HepG2 (cell line): ENCODE data around the gene EXOC3L4. TPM values are rescaled to one million over a fixed set of nuclear protein-coding genes. Genes with fewer than 3 reads are reported as not detected.

Experiments used
- ATAC-seq: fragments of 200-7000 bp; cut with Tn5 transposase; 3 replicates; pipeline ENCODE4 v1.9.1; 2020; ENCODE audit warnings: mild to moderate bottlenecking, moderate library complexity
- BruUV-seq: library from RNA; stranded (reverse); fragments of 400-500 nt; replicated peaks from 2 replicates; lab custom pipeline; 2021; lab: Mats Ljungman, UMichigan
- CTCF ChIA-PET: fragments of 300-600 bp; formaldehyde crosslinking; extraction: SDS; loops from one replicate; lab custom pipeline; 2021; ENCODE audit warnings: low total read pairs, inconsistent platforms, low intra/inter-chr PET ratio; lab: Yijun Ruan, JAX
- POLR2A ChIA-PET: fragments of 350-600 bp; sonication (Branson Sonifier 250); formaldehyde crosslinking; loops from one replicate; lab custom pipeline; 2020; ENCODE audit warnings: antibody characterized with exemption, inconsistent platforms; lab: Yijun Ruan, JAX
- DNase-seq: peaks from one replicate; pipeline ENCODE4 v3.0.0-alpha.2; 2015; ENCODE audit warnings: low spot score
- FAIRE-seq: peaks from 3 replicates; lab custom pipeline; 2011; peaks lifted over from hg19 to GRCh38; lab: Jason Lieb, UNC
- H2AFZ ChIP-seq: one replicate; pipeline ENCODE4 v1.6.1; 2011; ENCODE audit warnings: low read length, inconsistent platforms
- H3K27ac ChIP-seq: fragments of 300-600 bp; 3 replicates; pipeline ENCODE4 v1.8.0; 2011; ENCODE audit warnings: mixed run types, mild to moderate bottlenecking, mixed read lengths, low read length, inconsistent platforms; ENCODE audit not compliant: insufficient read depth; ENCODE audit errors: extremely low read length
- H3K27me3 ChIP-seq, 2 experiments: fragments of 200-600 bp in 1 of 2; 2 replicates in 1 of 2; 3 replicates in 1 of 2; pipeline versions ENCODE4 v1.6.0 to v1.8.0; 2011; ENCODE audit warnings: low read length in 2 of 2, mild to moderate bottlenecking in 2 of 2, moderate library complexity in 2 of 2, inconsistent platforms in 1 of 2; ENCODE audit not compliant: insufficient read depth in 2 of 2, control insufficient read depth in 1 of 2
- H3K36me3 ChIP-seq, 2 experiments: fragments of 200-600 bp in 1 of 2; replicated peaks in 1 of 2; 2 replicates in 1 of 2; 3 replicates in 1 of 2; pipeline versions ENCODE4 v1.5.1 to v1.8.0; 2011; ENCODE audit warnings: low read length in 2 of 2, inconsistent platforms in 1 of 2; ENCODE audit not compliant: insufficient read depth in 2 of 2, control insufficient read depth in 1 of 2
- H3K4me1 ChIP-seq: 2 replicates; pipeline ENCODE4 v1.5.1; 2012; ENCODE audit warnings: low read length, inconsistent platforms; ENCODE audit not compliant: insufficient read depth
- H3K4me2 ChIP-seq: 2 replicates; pipeline ENCODE4 v1.6.0; 2011; ENCODE audit warnings: low read depth, low read length, inconsistent platforms
- H3K4me3 ChIP-seq, 3 experiments: fragments of 200-600 bp in 1 of 3; sonication (generic), shearing (Covaris generic) in 1 of 3; replicated peaks in 1 of 3; 2 replicates each; pipeline ENCODE4 v1.5.1; 2011 to 2016; ENCODE audit warnings: low read length in 3 of 3, inconsistent platforms in 2 of 3, low read depth in 2 of 3, mild to moderate bottlenecking in 2 of 3, control low read depth in 1 of 3, mixed read lengths in 1 of 3; ENCODE audit not compliant: insufficient read depth in 1 of 3
- H3K79me2 ChIP-seq: one replicate; pipeline ENCODE4 v1.6.1; 2011; ENCODE audit warnings: low read length, inconsistent platforms; ENCODE audit not compliant: insufficient read depth
- H3K9ac ChIP-seq: 2 replicates; pipeline ENCODE4 v1.6.0; 2011; ENCODE audit warnings: mild to moderate bottlenecking, low read depth, low read length, inconsistent platforms; ENCODE audit not compliant: insufficient read depth
- H3K9me3 ChIP-seq: 2 replicates; pipeline ENCODE4 v1.5.1; 2012; ENCODE audit warnings: mild to moderate bottlenecking, low read length
- H4K20me1 ChIP-seq: 2 replicates; pipeline ENCODE4 v1.6.0; 2011; ENCODE audit warnings: inconsistent platforms, mild to moderate bottlenecking, low read length, moderate library complexity; ENCODE audit not compliant: insufficient read depth
- ELF3 ChIP-seq: IDR thresholded peaks from 2 replicates; pipeline ENCODE4 v1.6.1; 2016; ENCODE audit warnings: missing genetic modification reagents, missing compliant biosample characterization
- ETV5 ChIP-seq: IDR thresholded peaks from 2 replicates; pipeline ENCODE4 v1.6.1; 2018; ENCODE audit warnings: missing biosample characterization, missing genetic modification reagents, inconsistent platforms, borderline replicate concordance
- FOXA3 ChIP-seq: IDR thresholded peaks from 2 replicates; pipeline ENCODE4 v1.6.1; 2016; ENCODE audit warnings: missing genetic modification reagents, missing compliant biosample characterization
- KDM2A ChIP-seq: sonication (generic); formaldehyde crosslinking; IDR thresholded peaks from 2 replicates; pipeline ENCODE4 v1.4.0; 2020; ENCODE audit warnings: low read depth, missing genetic modification reagents, borderline replicate concordance
- MAZ ChIP-seq, 2 experiments: sonication (generic) in 1 of 2; formaldehyde crosslinking in 1 of 2; IDR thresholded peaks; 2 replicates each; pipeline versions ENCODE4 v1.5.0 to v1.6.1; 2012 to 2020; ENCODE audit warnings: low read depth in 2 of 2, mild to moderate bottlenecking in 2 of 2, borderline replicate concordance in 1 of 2, improper control_type of control experiment in 1 of 2, low read length in 1 of 2, missing genetic modification reagents in 1 of 2, moderate library complexity in 1 of 2
- NAIF1 ChIP-seq: sonication (generic); formaldehyde crosslinking; IDR thresholded peaks from 2 replicates; pipeline ENCODE4 v1.5.0; 2020; ENCODE audit warnings: mild to moderate bottlenecking, missing genetic modification reagents, borderline replicate concordance
- RAD21 ChIP-seq: fragments of 450-650 bp; formaldehyde crosslinking; IDR thresholded peaks from 2 replicates; pipeline ENCODE4 v1.5.0; 2020; ENCODE audit warnings: mild to moderate bottlenecking
- SALL1 ChIP-seq: sonication (generic); formaldehyde crosslinking; IDR thresholded peaks from 2 replicates; pipeline ENCODE4 v1.8.0; 2022; ENCODE audit warnings: mild to moderate bottlenecking, missing genetic modification reagents
- SP2 ChIP-seq: sonication (generic); formaldehyde crosslinking; IDR thresholded peaks from 2 replicates; pipeline ENCODE4 v1.5.1; 2020; ENCODE audit warnings: mild to moderate bottlenecking, missing genetic modification reagents
- STAG1 ChIP-seq: sonication (generic); formaldehyde crosslinking; IDR thresholded peaks from 2 replicates; pipeline ENCODE4 v1.4.0; 2020; ENCODE audit warnings: missing genetic modification reagents
- TEAD3 ChIP-seq: optimal IDR thresholded peaks from 2 replicates; pipeline ENCODE3; 2016; ENCODE audit warnings: borderline replicate concordance
- THAP11 ChIP-seq: IDR thresholded peaks from 2 replicates; pipeline ENCODE4 v1.6.1; 2016; ENCODE audit warnings: missing biosample characterization, missing genetic modification reagents
- TMF1 ChIP-seq: sonication (generic); formaldehyde crosslinking; IDR thresholded peaks from 2 replicates; pipeline ENCODE4 v1.8.1; 2022; ENCODE audit warnings: low read depth, missing genetic modification reagents
- XRCC5 ChIP-seq: fragments of 200-400 bp; formaldehyde crosslinking; optimal IDR thresholded peaks from 2 replicates; pipeline ENCODE3; 2017; ENCODE audit warnings: mild to moderate bottlenecking, low read length
- ZBTB25 ChIP-seq: IDR thresholded peaks from 2 replicates; pipeline ENCODE4 v1.6.1; 2018; ENCODE audit warnings: missing genetic modification reagents
- ZNF331 ChIP-seq: sonication (generic); formaldehyde crosslinking; IDR thresholded peaks from 2 replicates; pipeline ENCODE4 v1.4.0; 2020; ENCODE audit warnings: missing genetic modification reagents
- ZNF580 ChIP-seq: IDR thresholded peaks from 2 replicates; pipeline ENCODE4 v1.6.1; 2016; ENCODE audit warnings: low read depth, borderline replicate concordance
- ZNF770 ChIP-seq: sonication (generic); formaldehyde crosslinking; IDR thresholded peaks from 2 replicates; pipeline ENCODE4 v1.5.0; 2020; ENCODE audit warnings: mild to moderate bottlenecking, missing genetic modification reagents
- WGBS: methylation state at CpG from one replicate; pipeline ENCODE4 v1.1.6; 2017; ENCODE audit warnings: low lambda C conversion rate; 5-methylcytosine and 5-hydroxymethylcytosine counted together
- in situ Hi-C: cut with HindIII; loops from 2 replicates; pipeline ENCODE4 v1.10.0; 2017; ENCODE audit warnings: low pct_unique_long_range_greater_than_20kb; ENCODE audit not compliant: extremely low pct_ligation_motif_present
- intact Hi-C: fragments of 100-400 bp; cut with micrococcal nuclease; formaldehyde crosslinking; loops from one replicate; pipeline ENCODE4 v1.10.0; 2022; ENCODE audit not compliant: unreplicated experiment
- polyA plus RNA-seq, 8 experiments: library from polyadenylated mRNA; depleted of rRNA in 3 of 8; stranded (reverse) in 7 of 8; unstranded in 1 of 8; fragments of >200 nt; fragmentation: Illumina TruSeq in 4 of 8; extraction: Trizol in 4 of 8; gene quantifications; 2 replicates each; pipeline versions ENCODE4 v1.2.1 to v1.2.3, GENCODE V29; 2011 to 2016; ENCODE audit warnings: low read depth in 4 of 8, missing spikeins in 1 of 8, mixed read lengths in 1 of 8; ENCODE audit not compliant: insufficient read depth in 1 of 8
- total RNA-seq, 5 experiments: library from RNA; depleted of rRNA; stranded (reverse); fragments of >200 nt; fragmentation: Illumina TruSeq; extraction: Trizol; gene quantifications; 2 replicates each; pipeline ENCODE4 v1.2.3, GENCODE V29; 2016; ENCODE audit warnings: low read depth in 1 of 5
- TF ChIP-seq, protein P1 (sequence below): sonication (generic); formaldehyde crosslinking; IDR thresholded peaks from 2 replicates; pipeline ENCODE4 v1.4.0; 2020; ENCODE audit warnings: mild to moderate bottlenecking, missing genetic modification reagents

The EXOC3L4 gene
- total and polyA plus RNA-seq, 2 of the 13 experiments (the other 11 are each of a cell fraction or from before 2014, with no cell fraction given) = 11.8 to 27.0 TPM

DNA sequence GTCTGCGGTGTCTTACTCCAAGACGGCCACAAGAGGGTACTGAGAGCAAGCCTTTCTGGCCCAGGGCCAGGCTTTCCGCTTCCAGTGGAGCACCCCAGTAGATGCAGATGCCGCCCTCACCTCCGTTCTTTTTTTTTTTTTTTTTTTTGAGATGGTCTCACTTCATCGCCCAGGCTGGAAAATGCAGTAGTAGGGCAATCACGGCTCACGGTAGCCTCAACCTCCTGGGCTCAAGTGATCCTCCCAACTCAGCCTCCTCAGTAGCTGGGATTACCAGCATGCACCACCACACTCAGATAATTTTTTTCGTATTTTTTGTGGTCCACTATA, 16.1 kb upstream of the EXOC3L4 start:
- FAIRE-seq (peak; percentile 90), DNase-seq (peak; percentile 73), ATAC-seq (peak; percentile 34)
- BruUV-seq = no TSS peak
- Histone ChIP-seq H3K4me2 (no peak overlapping the region), H3K27me3 (peaks cover 2 to 32% of the 10 kb centered on the region in 2 experiments; a peak in 3 of 5 replicates), H3K4me3 (no peak overlapping the region), H3K36me3 (no peaks in the 10 kb centered on the region), H3K9ac (no peak overlapping the region), H4K20me1 (no peaks in the 10 kb centered on the region), H3K79me2 (no peaks in the 10 kb centered on the region), H2AFZ (no peak overlapping the region), H3K9me3 (no peaks in the 10 kb centered on the region), H3K27ac (no peak overlapping the region), H3K4me1 (peaks cover 35% of the 10 kb centered on the region)
- intact Hi-C loops = loop anchor here (1.0 kb wide), 1 partner anchor 214 kb away; no protein-coding TSS in a partner anchor
- ChIA-PET CTCF (interaction anchor here (1.3 to 2.0 kb wide), 3 partner anchors 13 to 215 kb away, joined by 4 to 8 read pairs (median 6); no protein-coding TSS in a partner anchor), POLR2A (no interaction called here)
- in situ Hi-C loops = loop anchor here (5.0 kb wide), 1 partner anchor 214 kb away; no protein-coding TSS in a partner anchor
- WGBS = 3% methylated on average over 9 of the region's 9 CpGs
- TF ChIP-seq SP2 = no peak
- TF ChIP-seq STAG1 (CRISPR knock-in tag) = peak; percentile 88
- TF ChIP-seq ETV5 (CRISPR knock-in tag) = 0 out of 2 replicates have a peak, but pooled peaks have one; percentile 10
- 0 out of 2 replicates have a peak, but pooled peaks have one; percentile 18 for TF ChIP-seq ELF3
- TF ChIP-seq, protein P1, sequence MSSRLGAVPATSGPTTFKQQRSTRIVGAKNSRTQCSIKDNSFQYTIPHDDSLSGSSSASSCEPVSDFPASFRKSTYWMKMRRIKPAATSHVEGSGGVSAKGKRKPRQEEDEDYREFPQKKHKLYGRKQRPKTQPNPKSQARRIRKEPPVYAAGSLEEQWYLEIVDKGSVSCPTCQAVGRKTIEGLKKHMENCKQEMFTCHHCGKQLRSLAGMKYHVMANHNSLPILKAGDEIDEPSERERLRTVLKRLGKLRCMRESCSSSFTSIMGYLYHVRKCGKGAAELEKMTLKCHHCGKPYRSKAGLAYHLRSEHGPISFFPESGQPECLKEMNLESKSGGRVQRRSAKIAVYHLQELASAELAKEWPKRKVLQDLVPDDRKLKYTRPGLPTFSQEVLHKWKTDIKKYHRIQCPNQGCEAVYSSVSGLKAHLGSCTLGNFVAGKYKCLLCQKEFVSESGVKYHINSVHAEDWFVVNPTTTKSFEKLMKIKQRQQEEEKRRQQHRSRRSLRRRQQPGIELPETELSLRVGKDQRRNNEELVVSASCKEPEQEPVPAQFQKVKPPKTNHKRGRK = 0 out of 2 replicates have a peak, but pooled peaks have one; percentile 6
- no peak for TF ChIP-seq NAIF1
- peak; percentile 25; the same call in 1 of the 2 replicates for TF ChIP-seq SALL1
- peak; percentile 57; the same call in 1 of the 2 replicates for TF ChIP-seq RAD21 (CRISPR knock-in tag)
- TF ChIP-seq FOXA3 (CRISPR knock-in tag) = 0 out of 2 replicates have a peak, but pooled peaks have one; percentile 4
- TF ChIP-seq MAZ (IDR thresholded peaks at IDR 0.05; ENCODE audit: borderline replicate concordance, low read depth, low read length) = no peak
- 0 out of 2 replicates have a peak, but pooled peaks have one; percentile 27 for TF ChIP-seq MAZ (CRISPR knock-in tag; IDR thresholded peaks at IDR 0.05; ENCODE audit: low read depth)
- TF ChIP-seq KDM2A (CRISPR knock-in tag) = peak; percentile 46; the same call in 1 of the 2 replicates
- 0 out of 2 replicates have a peak, but pooled peaks have one; percentile 32 for TF ChIP-seq THAP11 (CRISPR knock-in tag)
- peak; percentile 48; the same call in 1 of the 2 replicates for TF ChIP-seq ZBTB25
- peak; percentile 79 for TF ChIP-seq XRCC5
- no peak for TF ChIP-seq TEAD3 (CRISPR knock-in tag)
- TF ChIP-seq TMF1 (CRISPR knock-in tag) = no peak
- TF ChIP-seq ZNF580 (CRISPR knock-in tag) = peak; percentile 51; the same call in 1 of the 2 replicates
- TF ChIP-seq ZNF331 (CRISPR knock-in tag) = 0 out of 2 replicates have a peak, but pooled peaks have one; percentile 21
- peak; percentile 65 for TF ChIP-seq ZNF770 (CRISPR knock-in tag)
